GM06990 (cell line): ENCODE data around the gene SAMD10.

Experiments
- DNase-seq: peaks from one replicate; pipeline ENCODE4 v3.0.0-alpha.2; 2011; ENCODE audit not compliant: insufficient read length; ENCODE audit errors: extremely low read depth
- H3K27me3 ChIP-seq: replicated peaks from 2 replicates; pipeline ENCODE4 v1.6.0; 2011; ENCODE audit warnings: low read length; ENCODE audit not compliant: control insufficient read depth, insufficient read depth
- H3K36me3 ChIP-seq: 2 replicates; pipeline ENCODE4 v1.5.1; 2011; ENCODE audit warnings: low read length; ENCODE audit not compliant: control insufficient read depth, insufficient read depth
- H3K4me3 ChIP-seq: replicated peaks from 2 replicates; pipeline ENCODE4 v1.5.1; 2011; ENCODE audit warnings: low read depth, mild to moderate bottlenecking, control low read depth, low read length
- CTCF ChIP-seq: IDR thresholded peaks from 2 replicates; pipeline ENCODE4 v1.5.1; 2011; ENCODE audit warnings: low read length, control low read depth, mild to moderate bottlenecking, inconsistent platforms; ENCODE audit not compliant: insufficient read depth, poor library complexity, severe bottlenecking

SAMD10 gene

GRCh38 chr20:63968136-63968927, 11.1 kb downstream of the SAMD10 start:
- Histone ChIP-seq H3K27me3 (no peaks in the 10 kb centered on the region), H3K4me3 (peak overlapping the region; percentile 74), H3K36me3 (peaks cover 22% of the 10 kb centered on the region)
- peak; percentile 9 for DNase-seq
- TF ChIP-seq CTCF, result no peak

GRCh38 chr20:63967330-63968135, 11.9 kb downstream of the SAMD10 start:
- no peak overlapping the region for H3K4me3 ChIP-seq
- no peak for DNase-seq
- H3K27me3 ChIP-seq, result no peaks in the 10 kb centered on the region
- H3K36me3 ChIP-seq, result peaks cover 22% of the 10 kb centered on the region
- TF ChIP-seq CTCF, result no peak

GRCh38 chr20:63966944-63967322, 12.5 kb downstream of the SAMD10 start:
- H3K36me3 ChIP-seq, result peaks cover 26% of the 10 kb centered on the region

GRCh38 chr20:63966172-63966943, 13.1 kb downstream of the SAMD10 start:
- peaks cover 27% of the 10 kb centered on the region for H3K36me3 ChIP-seq
- TF ChIP-seq CTCF, result no peak

More at GRCh38 chr20:63966944-63967322, 12.5 kb downstream of the SAMD10 start:
- TF ChIP-seq CTCF, result no peak
- H3K27me3 ChIP-seq, result no peaks in the 10 kb centered on the region
- no peak overlapping the region for H3K4me3 ChIP-seq
- no peak for DNase-seq

GRCh38 chr20:63964412-63964811, 15.0 kb downstream of the SAMD10 start:
- TF ChIP-seq CTCF, result no peak
- Histone ChIP-seq H3K27me3 (no peaks in the 10 kb centered on the region), H3K36me3 (peaks cover 29% of the 10 kb centered on the region), H3K4me3 (no peak overlapping the region)
- no peak for DNase-seq

More at GRCh38 chr20:63966172-63966943, 13.1 kb downstream of the SAMD10 start:
- Histone ChIP-seq H3K27me3 (no peaks in the 10 kb centered on the region), H3K4me3 (no peak overlapping the region)
- DNase-seq, result no peak
